OCI-M2 (cell line): ENCODE data around the gene DHRS1.

ENCODE experiments used
- DNase-seq: peaks from one replicate; lab custom pipeline; 2025; ENCODE audit not compliant: unreplicated experiment; lab: John Stamatoyannopoulos, UW

The DHRS1 gene

GRCh38 chr14:24299255-24300191 lies at the start of gene DHRS1, which contains the start of gene NOP9:
TSS of gene DHRS1 (minus strand) at chr14:24299780. CDS start at chr14:24299106, 674 bp downstream.
TSS of gene NOP9 (plus strand) at chr14:24299850. CDS start at chr14:24299955, 105 bp downstream.
- DNase-seq, result peak; percentile 70

GRCh38 chr14:24348186-24348585 lies 48.6 kb upstream of the DHRS1 start:
- DNase-seq, result no peak

GRCh38 chr14:24347134-24347533 lies 47.6 kb upstream of the DHRS1 start:
- no peak for DNase-seq

- DNase-seq, result no peak
Observed at GRCh38 chr14:24343795-24344660, 44.4 kb upstream of the DHRS1 start.

- no peak for DNase-seq
Observed at GRCh38 chr14:24342889-24343288, 43.3 kb upstream of the DHRS1 start.

- no peak for DNase-seq
Observed at GRCh38 chr14:24340606-24341005, 41.0 kb upstream of the DHRS1 start.

- DNase-seq, result no peak
Observed at GRCh38 chr14:24339284-24340151, 39.9 kb upstream of the DHRS1 start, which contains the start of gene RIPK3. TSS of gene RIPK3 (minus strand) at chr14:24339991. CDS start at chr14:24339826, 165 bp downstream.

- no peak for DNase-seq
Observed at GRCh38 chr14:24338843-24339242, 39.3 kb upstream of the DHRS1 start.

GRCh38 chr14:24337824-24338175 lies 38.2 kb upstream of the DHRS1 start:
- DNase-seq, result no peak

- DNase-seq, result no peak
Observed at GRCh38 chr14:24337144-24337823, 37.7 kb upstream of the DHRS1 start.

GRCh38 chr14:24335461-24336171 lies 36.0 kb upstream of the DHRS1 start:
- no peak for DNase-seq

- DNase-seq, result no peak
Observed at GRCh38 chr14:24334431-24335291, 35.1 kb upstream of the DHRS1 start, which contains the start of gene ADCY4. TSS of gene ADCY4 (minus strand) at chr14:24335071. CDS start at chr14:24334652, 419 bp downstream.

- DNase-seq, result peak; percentile 70
Observed at GRCh38 chr14:24332268-24332993, 32.9 kb upstream of the DHRS1 start.

GRCh38 chr14:24331731-24332267 lies 32.2 kb upstream of the DHRS1 start:
- no peak for DNase-seq

- DNase-seq, result no peak
Observed at GRCh38 chr14:24330973-24331674, 31.5 kb upstream of the DHRS1 start.

GRCh38 chr14:24329736-24330135 lies 30.2 kb upstream of the DHRS1 start:
- DNase-seq, result no peak
